ENCODE measurements around the gene ARSG.
"Not testable (repeated sequence)": the region's sequence is repeated elsewhere in the genome, so short reads cannot be mapped to it uniquely, and the experiment has no call there.

The ARSG gene

GRCh38 chr17:68352041-68352440 lies 60.7 kb downstream of the ARSG start:
- DNase-seq, result no peak
- TF ChIP-seq GATA1 (IDR thresholded peaks at IDR 0.05; ENCODE audit: low read depth, low read length) (no peak), POLR2A (IDR thresholded peaks at IDR 0.05; ENCODE audit: low read length) (no peak)

GRCh38 chr17:68352671-68353070 lies 61.4 kb downstream of the ARSG start:
- DNase-seq, result not testable (repeated sequence)

GRCh38 chr17:68353111-68353521 lies 61.8 kb downstream of the ARSG start:
- TF ChIP-seq POLR2A (IDR thresholded peaks at IDR 0.05; ENCODE audit: low read length), result no peak
- TF ChIP-seq GATA1 (IDR thresholded peaks at IDR 0.05; ENCODE audit: low read depth, low read length), result no peak
- DNase-seq, result no peak

- DNase-seq, result not testable (repeated sequence)
Measured at GRCh38 chr17:68354311-68354710, 63.0 kb downstream of the ARSG start.

GRCh38 chr17:68355108-68355507 lies 63.8 kb downstream of the ARSG start:
- DNase-seq, result not testable (repeated sequence)

GRCh38 chr17:68356520-68356919 lies 65.2 kb downstream of the ARSG start:
- no peak for DNase-seq
- TF ChIP-seq GATA1 (IDR thresholded peaks at IDR 0.05; ENCODE audit: low read depth, low read length) (no peak), POLR2A (IDR thresholded peaks at IDR 0.05; ENCODE audit: low read length) (no peak)

- no peak for DNase-seq
- TF ChIP-seq POLR2A (IDR thresholded peaks at IDR 0.05; ENCODE audit: low read length) (no peak), GATA1 (IDR thresholded peaks at IDR 0.05; ENCODE audit: low read depth, low read length) (no peak)
Measured at GRCh38 chr17:68356949-68357455, 65.7 kb downstream of the ARSG start.

GRCh38 chr17:68357886-68358285 lies 66.6 kb downstream of the ARSG start:
- TF ChIP-seq POLR2A (IDR thresholded peaks at IDR 0.05; ENCODE audit: low read length), result no peak
- no peak for TF ChIP-seq GATA1 (IDR thresholded peaks at IDR 0.05; ENCODE audit: low read depth, low read length)

GRCh38 chr17:68359791-68360535 lies 68.7 kb downstream of the ARSG start:
- no peak for DNase-seq
- no peak for TF ChIP-seq POLR2A (IDR thresholded peaks at IDR 0.05; ENCODE audit: low read length)
- TF ChIP-seq GATA1 (IDR thresholded peaks at IDR 0.05; ENCODE audit: low read depth, low read length), result no peak

More at GRCh38 chr17:68357886-68358285, 66.6 kb downstream of the ARSG start:
- DNase-seq, result no peak

- TF ChIP-seq GATA1 (IDR thresholded peaks at IDR 0.05; ENCODE audit: low read depth, low read length) (no peak), POLR2A (IDR thresholded peaks at IDR 0.05; ENCODE audit: low read length) (no peak)
- DNase-seq, result no peak
Measured at GRCh38 chr17:68365469-68365868, 74.2 kb downstream of the ARSG start.

- no peak for DNase-seq
Measured at GRCh38 chr17:68368387-68368786, 77.1 kb downstream of the ARSG start.

GRCh38 chr17:68375566-68375965 lies 84.3 kb downstream of the ARSG start:
- no peak for DNase-seq
- TF ChIP-seq GATA1 (IDR thresholded peaks at IDR 0.05; ENCODE audit: low read depth, low read length), result no peak
- no peak for TF ChIP-seq POLR2A (IDR thresholded peaks at IDR 0.05; ENCODE audit: low read length)

More at GRCh38 chr17:68368387-68368786, 77.1 kb downstream of the ARSG start:
- no peak for TF ChIP-seq GATA1 (IDR thresholded peaks at IDR 0.05; ENCODE audit: low read depth, low read length)
- TF ChIP-seq POLR2A (IDR thresholded peaks at IDR 0.05; ENCODE audit: low read length), result no peak

- DNase-seq, result not testable (repeated sequence)
Measured at GRCh38 chr17:68376178-68376577, 84.9 kb downstream of the ARSG start.

GRCh38 chr17:68377771-68378267 lies 86.5 kb downstream of the ARSG start:
- TF ChIP-seq POLR2A (IDR thresholded peaks at IDR 0.05; ENCODE audit: low read length) (no peak), GATA1 (IDR thresholded peaks at IDR 0.05; ENCODE audit: low read depth, low read length) (no peak)

More at GRCh38 chr17:68377771-68378267, 86.5 kb downstream of the ARSG start:
- DNase-seq, result no peak
